ENCODE data around the gene ZMAT3.

ZMAT3 gene

DNA sequence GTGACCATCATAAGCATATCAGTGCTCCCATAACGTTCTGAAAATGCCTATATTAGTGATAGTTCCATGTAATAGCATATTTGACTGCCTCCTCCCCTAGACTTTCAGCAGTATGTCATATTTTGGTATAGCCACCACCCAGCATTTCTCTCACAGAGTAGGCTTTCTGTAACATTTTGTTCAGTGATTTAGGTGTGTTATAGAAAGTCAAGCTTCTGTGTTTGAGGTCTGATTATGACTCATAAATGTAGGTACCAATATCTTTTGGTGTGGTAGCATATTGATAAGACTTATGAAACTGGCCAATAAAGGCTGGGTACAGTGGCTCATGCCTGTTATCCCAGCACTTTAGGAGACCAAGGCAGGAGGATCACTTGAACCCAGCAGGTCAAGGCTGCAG, 34.3 kb upstream of the ZMAT3 start:
- no peaks in the 10 kb centered on the region for H3K36me3 Mint-ChIP-seq (ENCODE audit: low read depth)
- H3K4me3 Mint-ChIP-seq = no peak overlapping the region
- peaks cover 9% of the 10 kb centered on the region for H3K9me3 Mint-ChIP-seq
- H3K27me3 Mint-ChIP-seq (ENCODE audit: low read depth, poor library complexity) = no peaks in the 10 kb centered on the region
- TF ChIP-seq, protein P1, sequence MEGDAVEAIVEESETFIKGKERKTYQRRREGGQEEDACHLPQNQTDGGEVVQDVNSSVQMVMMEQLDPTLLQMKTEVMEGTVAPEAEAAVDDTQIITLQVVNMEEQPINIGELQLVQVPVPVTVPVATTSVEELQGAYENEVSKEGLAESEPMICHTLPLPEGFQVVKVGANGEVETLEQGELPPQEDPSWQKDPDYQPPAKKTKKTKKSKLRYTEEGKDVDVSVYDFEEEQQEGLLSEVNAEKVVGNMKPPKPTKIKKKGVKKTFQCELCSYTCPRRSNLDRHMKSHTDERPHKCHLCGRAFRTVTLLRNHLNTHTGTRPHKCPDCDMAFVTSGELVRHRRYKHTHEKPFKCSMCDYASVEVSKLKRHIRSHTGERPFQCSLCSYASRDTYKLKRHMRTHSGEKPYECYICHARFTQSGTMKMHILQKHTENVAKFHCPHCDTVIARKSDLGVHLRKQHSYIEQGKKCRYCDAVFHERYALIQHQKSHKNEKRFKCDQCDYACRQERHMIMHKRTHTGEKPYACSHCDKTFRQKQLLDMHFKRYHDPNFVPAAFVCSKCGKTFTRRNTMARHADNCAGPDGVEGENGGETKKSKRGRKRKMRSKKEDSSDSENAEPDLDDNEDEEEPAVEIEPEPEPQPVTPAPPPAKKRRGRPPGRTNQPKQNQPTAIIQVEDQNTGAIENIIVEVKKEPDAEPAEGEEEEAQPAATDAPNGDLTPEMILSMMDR (IDR thresholded peaks at IDR 0.05) = no peak
- H3K4me1 Mint-ChIP-seq = no peaks in the 10 kb centered on the region
- no peak overlapping the region for H3K27ac Mint-ChIP-seq
- no peak for DNase-seq

DNA sequence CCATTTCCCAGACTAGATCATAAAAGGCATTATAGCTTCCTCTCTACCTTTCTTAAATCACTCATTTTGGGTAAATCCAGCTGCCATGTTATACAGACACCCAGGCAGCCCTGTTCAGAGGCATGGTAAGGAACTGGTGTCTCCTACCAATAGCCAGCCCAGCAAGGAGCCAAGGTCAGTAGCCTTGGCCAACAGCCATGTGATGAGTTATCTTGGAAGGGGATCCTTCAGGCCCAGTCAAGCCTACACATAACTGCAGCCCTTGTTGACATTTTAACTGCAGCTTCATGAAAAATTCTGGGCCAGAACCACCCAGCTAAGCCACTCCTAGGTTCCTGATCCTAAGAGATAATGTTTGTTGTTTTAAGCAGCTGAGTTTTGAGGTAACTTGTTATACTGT, 29.0 kb upstream of the ZMAT3 start:
- Mint-ChIP-seq H3K9me3 (no peaks in the 10 kb centered on the region), H3K27ac (no peak overlapping the region), H3K4me3 (no peak overlapping the region), H3K36me3 (ENCODE audit: low read depth) (no peaks in the 10 kb centered on the region), H3K4me1 (no peaks in the 10 kb centered on the region), H3K27me3 (ENCODE audit: low read depth, poor library complexity) (no peaks in the 10 kb centered on the region)
- no peak for DNase-seq
- TF ChIP-seq, protein P1 (IDR thresholded peaks at IDR 0.05) = no peak

DNA sequence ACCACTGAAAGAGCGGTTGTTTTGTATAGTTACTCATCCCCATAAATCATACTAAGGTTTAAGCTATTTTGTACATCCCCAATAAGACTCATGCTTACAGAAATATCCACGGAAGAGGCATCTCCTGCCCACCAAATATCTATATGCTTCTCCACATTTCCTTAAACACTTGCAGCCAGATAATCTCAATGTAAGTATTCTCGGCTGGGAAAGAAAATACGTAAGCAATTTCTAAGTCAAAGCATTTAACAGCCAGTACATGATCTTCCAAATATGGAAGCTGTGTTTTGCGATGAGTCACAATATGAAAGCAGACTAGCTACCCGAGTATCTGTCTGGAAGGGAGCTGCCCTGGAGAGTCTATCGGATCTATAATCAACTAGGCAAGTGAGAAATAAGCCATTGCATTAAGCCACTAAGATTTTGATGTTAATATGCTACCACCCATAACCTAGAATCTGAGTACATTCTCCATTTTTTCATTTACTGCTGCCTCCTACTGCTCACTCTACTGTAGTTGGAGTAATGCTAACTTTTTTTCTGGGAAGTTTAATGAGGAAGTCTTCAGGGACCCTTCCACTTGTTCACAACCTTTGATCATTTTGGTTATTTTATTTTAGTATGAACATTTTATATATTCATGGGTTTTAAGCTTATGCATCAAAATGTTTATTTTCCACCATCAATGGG, 26.9 kb upstream of the ZMAT3 start:
- Mint-ChIP-seq H3K9me3 (no peaks in the 10 kb centered on the region), H3K27ac (no peak overlapping the region), H3K4me3 (no peak overlapping the region), H3K27me3 (ENCODE audit: low read depth, poor library complexity) (peaks cover 4% of the 10 kb centered on the region), H3K4me1 (no peaks in the 10 kb centered on the region), H3K36me3 (ENCODE audit: low read depth) (no peaks in the 10 kb centered on the region)
- TF ChIP-seq, protein P1 (IDR thresholded peaks at IDR 0.05) = no peak
- no peak for DNase-seq

DNA sequence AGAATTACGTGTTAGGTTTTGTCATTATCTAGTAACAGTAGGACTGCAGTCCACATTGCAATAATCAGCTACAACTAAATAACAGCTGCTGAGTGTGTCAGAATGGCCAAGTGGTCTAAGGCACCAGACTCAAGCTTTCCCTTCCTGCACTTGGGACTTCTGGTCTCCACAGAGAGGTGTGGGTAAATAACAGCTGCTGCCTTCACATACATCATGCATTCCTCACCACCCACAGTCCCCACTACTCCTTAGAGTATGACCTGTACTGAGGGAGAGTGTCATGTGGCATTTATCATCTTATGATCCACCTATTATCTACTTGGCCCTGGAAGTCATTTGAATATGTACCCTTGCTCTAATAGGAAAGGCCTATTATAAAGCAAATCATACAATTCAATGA, 22.2 kb upstream of the ZMAT3 start:
- H3K9me3 Mint-ChIP-seq = no peaks in the 10 kb centered on the region
- TF ChIP-seq, protein P1 (IDR thresholded peaks at IDR 0.05) = no peak
- H3K4me1 Mint-ChIP-seq = no peaks in the 10 kb centered on the region
- H3K27ac Mint-ChIP-seq = no peak overlapping the region
- no peak overlapping the region for H3K4me3 Mint-ChIP-seq
- H3K27me3 Mint-ChIP-seq (ENCODE audit: low read depth, poor library complexity) = peaks cover 8% of the 10 kb centered on the region
- no peaks in the 10 kb centered on the region for H3K36me3 Mint-ChIP-seq (ENCODE audit: low read depth)
- no peak for DNase-seq

DNA sequence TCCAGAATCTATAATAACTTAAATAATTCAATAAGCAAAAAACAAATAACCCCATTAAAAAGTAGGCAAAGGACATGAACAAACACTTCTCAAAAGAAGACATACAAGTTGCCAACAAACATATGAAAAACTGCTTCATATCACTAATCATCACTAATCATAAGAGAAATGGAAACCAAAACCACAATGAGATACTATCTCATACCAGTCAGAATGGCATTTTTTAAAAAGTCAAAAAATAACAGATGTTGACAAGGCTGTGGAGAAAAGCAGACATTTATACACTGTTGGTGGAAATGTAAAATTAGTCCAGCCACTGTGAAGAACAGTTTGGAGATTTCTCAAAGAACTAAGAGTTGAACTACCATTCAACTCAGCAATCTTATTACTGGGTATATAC, 19.5 kb upstream of the ZMAT3 start:
- H3K27me3 Mint-ChIP-seq (ENCODE audit: low read depth, poor library complexity) = peaks cover 8% of the 10 kb centered on the region
- H3K27ac Mint-ChIP-seq = no peak overlapping the region
- TF ChIP-seq, protein P1 (IDR thresholded peaks at IDR 0.05) = no peak
- no peaks in the 10 kb centered on the region for H3K36me3 Mint-ChIP-seq (ENCODE audit: low read depth)
- H3K9me3 Mint-ChIP-seq = no peaks in the 10 kb centered on the region
- no peak overlapping the region for H3K4me3 Mint-ChIP-seq
- no peak for DNase-seq
- H3K4me1 Mint-ChIP-seq = no peaks in the 10 kb centered on the region

DNA sequence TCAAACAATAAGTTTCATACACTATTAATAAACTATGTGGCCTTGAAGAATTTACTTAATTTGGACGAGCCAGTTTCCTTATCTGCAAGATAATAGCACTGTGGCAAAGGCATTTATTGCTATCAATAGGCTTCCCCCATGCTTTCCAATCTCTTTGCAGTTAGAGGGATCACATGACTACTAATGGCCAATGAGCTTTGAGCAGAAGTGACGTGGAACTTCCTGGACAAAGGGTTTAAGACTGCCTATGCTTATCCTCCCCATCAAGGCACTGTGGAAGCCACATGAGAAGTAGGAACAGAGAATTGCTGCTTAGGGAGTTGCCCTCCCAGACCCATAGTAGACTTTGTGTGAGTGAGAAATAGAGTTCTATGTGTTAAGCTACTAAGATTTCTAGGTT, 16.7 kb upstream of the ZMAT3 start:
- no peak for DNase-seq
- Mint-ChIP-seq H3K4me3 (no peak overlapping the region), H3K4me1 (peaks cover 5% of the 10 kb centered on the region), H3K27ac (no peak overlapping the region), H3K36me3 (ENCODE audit: low read depth) (no peaks in the 10 kb centered on the region), H3K27me3 (ENCODE audit: low read depth, poor library complexity) (peaks cover 3% of the 10 kb centered on the region), H3K9me3 (no peaks in the 10 kb centered on the region)
- TF ChIP-seq, protein P1 (IDR thresholded peaks at IDR 0.05) = no peak

Measured in nephron progenitor cell (in vitro differentiated cells).